Stimulated activated effector memory CD8-positive, alpha-beta T cell treated with anti-CD3 and anti-CD28 coated beads, Interleukin-12 subunit alpha, Interleukin-12 subunit beta, amount 100 ng/mL, for 72 hours (primary cell): ENCODE measurements around the gene RPL23.
A peak's percentile ranks its signal among the peaks of the same experiment; 100 is the strongest.

Experiments
- ATAC-seq: fragments of 150-1000 bp; cut with Tn5 transposase; 2 replicates; pipeline ENCODE4 v1.10.0; 2021
- DNase-seq, 2 donors: peaks; one replicate each; pipeline ENCODE4 v3.0.0; 2021 to 2022; ENCODE audit warnings: low spot score in 2 of 2
- H3K27ac Mint-ChIP-seq: one replicate; pipeline ENCODE4 v1.8.0; 2022; ENCODE audit warnings: mild to moderate bottlenecking, mixed read lengths
- H3K36me3 Mint-ChIP-seq: one replicate; pipeline ENCODE4 v1.8.0; 2022; ENCODE audit warnings: mild to moderate bottlenecking, mixed read lengths
- H3K4me1 Mint-ChIP-seq: one replicate; pipeline ENCODE4 v1.8.0; 2022; ENCODE audit warnings: mixed read lengths
- H3K4me3 Mint-ChIP-seq: one replicate; pipeline ENCODE4 v1.8.0; 2022; ENCODE audit warnings: mild to moderate bottlenecking, mixed read lengths
- H3K9me3 Mint-ChIP-seq: one replicate; pipeline ENCODE4 v1.8.0; 2022; ENCODE audit warnings: mixed read lengths

RPL23 gene

DNA sequence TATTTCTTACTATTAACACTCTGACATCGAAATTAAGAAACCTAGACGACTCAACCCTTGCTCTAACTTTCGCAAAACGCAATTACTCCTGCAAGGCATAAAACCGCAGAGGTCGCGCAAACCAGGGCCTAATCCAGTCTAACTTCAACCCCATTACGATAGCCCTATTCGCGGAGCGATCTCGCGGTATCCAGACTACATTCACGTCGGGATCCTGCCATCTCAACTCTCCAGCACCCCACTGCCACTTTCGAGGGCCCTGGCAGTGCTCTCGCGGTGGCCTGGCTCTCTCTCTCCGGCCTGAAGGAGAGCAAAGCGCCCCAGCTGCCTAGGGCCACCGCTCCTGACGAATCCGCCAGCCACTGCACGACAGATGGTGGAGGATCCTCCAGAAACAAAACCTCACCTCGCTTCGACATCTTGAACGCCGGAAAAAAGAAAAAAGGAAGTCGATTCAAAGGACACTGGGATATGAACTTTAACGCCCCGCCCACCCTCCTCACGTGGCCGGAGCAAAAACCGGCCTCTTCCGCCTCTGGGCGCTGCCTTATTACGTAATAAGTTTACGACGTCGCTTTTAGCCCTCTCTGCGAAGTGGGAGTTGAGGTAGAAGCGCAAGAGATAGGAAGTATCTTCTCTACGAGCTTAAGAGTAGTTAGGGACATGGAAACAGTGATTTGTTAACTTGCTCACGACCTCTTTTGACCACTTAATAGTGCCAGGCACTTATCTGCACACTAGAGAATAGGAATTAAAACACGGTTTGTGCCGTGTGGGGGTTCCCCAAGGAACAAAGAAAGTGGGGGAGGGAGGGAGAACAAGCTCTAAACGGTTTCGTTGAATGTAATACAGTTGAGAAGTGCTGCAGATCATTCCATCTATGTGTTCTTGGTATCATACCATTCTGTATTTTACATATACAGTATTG is at the start of gene RPL23:
Gene RPL23 (minus strand): TSS at position 430 of the 928 bp plus-strand sequence. CDS start 11 bp downstream, at position 419.
- ATAC-seq (peak; percentile 93), DNase-seq (peak; percentile 77 to 93)
- H3K36me3 Mint-ChIP-seq, result peaks cover 58% of the 10 kb centered on the region
- peak within 1 kb of the TSS; percentile 100 for H3K27ac Mint-ChIP-seq
- H3K9me3 Mint-ChIP-seq, result no peaks in the 10 kb centered on the region
- H3K4me1 Mint-ChIP-seq, result peaks cover 51% of the 10 kb centered on the region
- H3K4me3 Mint-ChIP-seq, result peak within 1 kb of the TSS; percentile 100

DNA sequence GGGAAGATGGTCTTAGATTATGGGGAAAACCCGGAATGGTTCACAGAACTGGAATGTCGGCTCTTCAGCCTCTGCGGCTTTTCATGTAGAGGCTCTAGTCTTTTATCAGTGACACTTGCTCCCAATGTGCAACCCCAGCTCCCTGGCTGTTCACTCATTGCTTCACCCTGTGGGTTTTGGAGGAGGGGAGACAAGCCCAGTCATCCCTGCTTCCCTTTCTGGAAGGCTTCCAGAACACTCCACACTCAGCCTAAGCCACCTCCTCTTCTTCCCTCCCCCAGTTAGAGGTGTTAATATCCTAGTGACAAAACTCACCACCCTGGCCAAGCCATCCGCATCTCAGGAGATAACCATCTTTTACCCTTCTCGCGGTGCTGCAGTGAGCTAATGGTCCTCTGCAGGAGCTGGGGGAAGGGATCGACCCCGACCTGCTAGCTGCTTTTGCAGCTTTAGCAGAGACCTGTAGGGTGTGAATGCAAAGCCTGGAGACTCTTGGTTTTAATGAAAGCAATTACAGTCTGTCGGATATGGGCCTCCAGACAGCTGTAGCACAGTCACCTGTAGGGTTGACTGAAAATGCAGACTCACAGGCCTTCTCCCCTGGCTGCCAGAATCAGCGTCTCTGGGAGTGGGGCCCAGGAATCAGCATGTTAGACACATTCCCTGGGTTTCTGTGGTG is 47.6 kb upstream of the RPL23 start:
- Mint-ChIP-seq H3K4me1 (peaks cover 64% of the 10 kb centered on the region), H3K36me3 (peaks cover 95% of the 10 kb centered on the region), H3K4me3 (peak overlapping the region; percentile 52), H3K27ac (peak overlapping the region; percentile 88), H3K9me3 (no peaks in the 10 kb centered on the region)
- no peak for DNase-seq
- peak; percentile 50 for ATAC-seq

DNA sequence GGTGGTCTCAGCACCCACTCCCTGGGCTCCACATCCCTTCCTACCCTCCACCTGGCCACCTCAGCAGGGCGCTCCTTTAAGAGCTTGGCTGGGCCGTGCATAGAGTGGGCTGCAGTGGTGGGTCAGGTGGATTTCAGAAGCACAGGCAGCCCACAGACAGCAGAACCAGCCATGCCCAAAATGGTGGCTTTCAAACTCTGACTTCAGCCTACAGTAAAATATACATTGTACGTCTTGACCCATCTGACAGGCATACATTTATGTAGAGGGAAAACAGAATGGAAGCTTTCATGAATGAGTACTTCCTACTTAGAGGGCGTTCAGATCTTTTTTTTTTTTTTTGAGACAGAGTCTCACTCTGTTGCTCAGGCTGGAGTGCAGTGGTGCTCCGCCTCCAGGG is 45.9 kb upstream of the RPL23 start:
- H3K4me1 Mint-ChIP-seq, result peaks cover 58% of the 10 kb centered on the region
- DNase-seq (no peak), ATAC-seq (no peak)
- H3K4me3 Mint-ChIP-seq, result peak overlapping the region; percentile 77
- H3K36me3 Mint-ChIP-seq, result peaks cover 95% of the 10 kb centered on the region
- no peaks in the 10 kb centered on the region for H3K9me3 Mint-ChIP-seq
- H3K27ac Mint-ChIP-seq, result peak overlapping the region; percentile 97

DNA sequence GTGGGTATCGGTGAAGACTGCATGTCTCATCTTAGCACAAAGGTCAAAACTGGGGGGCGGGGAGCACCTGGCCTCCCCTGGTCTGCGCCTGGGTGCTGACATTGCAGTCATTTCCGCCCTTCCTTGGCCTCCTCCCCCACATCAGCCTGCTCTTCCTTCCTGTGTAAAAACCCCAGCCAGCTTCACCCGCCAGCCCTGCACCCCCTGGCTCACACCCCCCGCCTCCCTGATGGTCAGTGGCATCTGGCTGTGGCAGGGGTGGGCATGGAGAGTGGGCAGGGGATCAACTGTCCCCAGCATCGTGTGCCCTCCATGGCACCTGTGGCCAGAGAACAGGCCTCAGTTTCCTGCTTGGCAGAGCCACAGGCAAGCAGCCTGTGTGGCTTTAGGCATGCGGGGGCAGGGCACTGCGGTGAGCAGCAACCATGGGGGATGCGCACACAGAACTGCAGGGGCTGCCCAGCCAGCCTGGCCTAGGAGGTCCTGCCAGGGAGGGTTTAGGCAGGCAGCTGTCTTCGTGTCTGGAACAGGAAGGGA is 45.4 kb upstream of the RPL23 start:
- Mint-ChIP-seq H3K27ac (peak overlapping the region; percentile 97), H3K4me3 (peak overlapping the region; percentile 77), H3K9me3 (no peaks in the 10 kb centered on the region), H3K36me3 (peaks cover 95% of the 10 kb centered on the region), H3K4me1 (peaks cover 63% of the 10 kb centered on the region)
- peak; percentile 64 to 92 for DNase-seq
- ATAC-seq, result peak; percentile 92

GRCh38 chr17:38898291-38898679 is 44.8 kb upstream of the RPL23 start:
- ATAC-seq (peak; percentile 43), DNase-seq (peak; percentile 25 to 69)
- Mint-ChIP-seq H3K36me3 (peaks cover 95% of the 10 kb centered on the region), H3K4me3 (peak overlapping the region; percentile 77), H3K27ac (peak overlapping the region; percentile 97), H3K4me1 (peaks cover 64% of the 10 kb centered on the region), H3K9me3 (no peaks in the 10 kb centered on the region)

GRCh38 chr17:38897671-38898290 is 44.3 kb upstream of the RPL23 start:
- peaks cover 95% of the 10 kb centered on the region for H3K36me3 Mint-ChIP-seq

GRCh38 chr17:38897176-38897575 is 43.7 kb upstream of the RPL23 start:
- ATAC-seq (no peak), DNase-seq (no peak)
- Mint-ChIP-seq H3K9me3 (no peaks in the 10 kb centered on the region), H3K4me1 (peaks cover 69% of the 10 kb centered on the region), H3K36me3 (peaks cover 95% of the 10 kb centered on the region), H3K27ac (peak overlapping the region; percentile 97), H3K4me3 (peak overlapping the region; percentile 77)

More at GRCh38 chr17:38897671-38898290, 44.3 kb upstream of the RPL23 start:
- DNase-seq (no peak), ATAC-seq (no peak)
- peak overlapping the region; percentile 77 for H3K4me3 Mint-ChIP-seq
- H3K9me3 Mint-ChIP-seq, result no peaks in the 10 kb centered on the region
- H3K27ac Mint-ChIP-seq, result peak overlapping the region; percentile 97
- peaks cover 64% of the 10 kb centered on the region for H3K4me1 Mint-ChIP-seq

GRCh38 chr17:38896346-38896954 is 42.9 kb upstream of the RPL23 start:
- ATAC-seq (no peak), DNase-seq (no peak)
- no peak overlapping the region for H3K4me3 Mint-ChIP-seq
- peaks cover 95% of the 10 kb centered on the region for H3K36me3 Mint-ChIP-seq
- no peaks in the 10 kb centered on the region for H3K9me3 Mint-ChIP-seq
- H3K27ac Mint-ChIP-seq, result peak overlapping the region; percentile 97
- H3K4me1 Mint-ChIP-seq, result peaks cover 77% of the 10 kb centered on the region

- Mint-ChIP-seq H3K4me1 (peaks cover 81% of the 10 kb centered on the region), H3K9me3 (no peaks in the 10 kb centered on the region), H3K27ac (peak overlapping the region; percentile 90), H3K36me3 (peaks cover 97% of the 10 kb centered on the region), H3K4me3 (peak overlapping the region; percentile 40)
- DNase-seq, result no peak
- ATAC-seq, result no peak
These were observed 40.8 kb upstream of the RPL23 start for GRCh38 chr17:38894276-38894675.

DNA sequence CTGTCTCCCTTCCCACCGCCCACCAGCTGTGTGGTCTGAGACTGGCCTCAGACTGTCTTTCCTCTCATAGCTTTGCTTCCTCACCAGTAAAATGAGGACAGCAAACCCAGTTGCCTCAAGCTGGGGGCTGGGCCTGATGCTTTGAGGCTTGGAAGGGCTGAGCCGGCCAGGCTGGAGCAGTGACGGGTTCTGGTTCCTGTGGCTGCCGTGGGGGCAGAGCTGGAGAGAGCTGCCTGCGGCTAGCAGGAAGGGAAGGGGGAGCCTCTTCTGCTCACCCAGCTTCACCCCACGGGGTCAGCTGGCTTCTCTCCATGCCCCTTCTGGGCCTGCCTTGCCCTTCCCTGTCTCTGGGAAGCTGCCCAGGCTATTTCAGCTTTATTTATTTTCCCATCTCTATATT is 40.1 kb upstream of the RPL23 start:
- DNase-seq (peak; percentile 32 to 77), ATAC-seq (peak; percentile 81)
- Mint-ChIP-seq H3K4me1 (peaks cover 81% of the 10 kb centered on the region), H3K36me3 (peaks cover 97% of the 10 kb centered on the region), H3K27ac (peak overlapping the region; percentile 90), H3K4me3 (peak overlapping the region; percentile 40), H3K9me3 (no peaks in the 10 kb centered on the region)

GRCh38 chr17:38893113-38893512 is 39.6 kb upstream of the RPL23 start:
- Mint-ChIP-seq H3K27ac (no peak overlapping the region), H3K36me3 (peaks cover 97% of the 10 kb centered on the region), H3K9me3 (no peaks in the 10 kb centered on the region), H3K4me3 (peak overlapping the region; percentile 40), H3K4me1 (peaks cover 81% of the 10 kb centered on the region)
- ATAC-seq (peak; percentile 23), DNase-seq (no peak)

DNA sequence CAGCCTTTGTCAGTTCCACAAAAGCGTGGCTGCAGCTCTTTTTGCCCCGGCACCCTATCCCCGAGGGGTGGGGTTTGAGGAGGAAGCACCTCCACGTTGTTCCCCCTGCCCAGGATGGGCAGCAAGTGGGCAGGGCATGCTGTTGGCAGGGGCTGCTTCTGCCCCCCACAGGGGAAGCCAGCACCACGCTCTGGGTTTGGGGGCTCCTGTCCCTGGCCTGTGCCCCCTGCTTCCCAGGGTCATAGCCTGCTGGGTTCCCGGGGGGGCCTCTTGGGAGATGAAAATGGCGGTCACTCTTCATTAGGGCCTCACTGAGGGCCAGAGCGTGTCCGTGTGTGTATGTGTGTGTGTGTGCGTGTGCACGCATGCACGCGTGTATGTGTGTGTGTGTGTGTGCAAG is 39.1 kb upstream of the RPL23 start:
- H3K36me3 Mint-ChIP-seq, result peaks cover 97% of the 10 kb centered on the region
- peak overlapping the region; percentile 87 for H3K27ac Mint-ChIP-seq
- no peaks in the 10 kb centered on the region for H3K9me3 Mint-ChIP-seq
- no peak for ATAC-seq
- H3K4me3 Mint-ChIP-seq, result peak overlapping the region; percentile 40
- no peak for DNase-seq
- peaks cover 77% of the 10 kb centered on the region for H3K4me1 Mint-ChIP-seq

GRCh38 chr17:38892083-38892482 is 38.6 kb upstream of the RPL23 start:
- peak overlapping the region; percentile 87 for H3K27ac Mint-ChIP-seq
- DNase-seq, result no peak
- peaks cover 97% of the 10 kb centered on the region for H3K36me3 Mint-ChIP-seq
- no peaks in the 10 kb centered on the region for H3K9me3 Mint-ChIP-seq
- H3K4me3 Mint-ChIP-seq, result peak overlapping the region; percentile 40
- peak; percentile 36 for ATAC-seq
- H3K4me1 Mint-ChIP-seq, result peaks cover 77% of the 10 kb centered on the region

DNA sequence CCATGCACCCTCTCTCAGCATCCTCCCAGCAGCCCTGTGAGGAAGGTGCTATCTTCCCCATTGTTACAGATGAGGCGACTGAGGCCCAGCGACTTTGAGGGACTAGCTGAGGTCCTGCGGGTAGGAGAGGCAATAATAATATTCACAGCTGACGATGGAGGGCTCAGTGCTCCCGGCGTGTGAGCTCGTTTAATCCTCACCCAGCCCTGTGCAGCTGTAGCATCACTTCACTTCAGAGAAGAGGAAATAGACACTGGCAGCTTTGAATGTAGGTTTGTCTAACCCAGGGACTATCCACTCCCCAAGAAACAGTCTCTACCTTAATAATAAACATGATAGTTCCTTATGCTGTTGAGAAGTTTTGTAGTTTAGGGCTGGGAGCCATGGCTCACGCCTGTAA is 37.9 kb upstream of the RPL23 start:
- peak overlapping the region; percentile 40 for H3K4me3 Mint-ChIP-seq
- H3K36me3 Mint-ChIP-seq, result peaks cover 98% of the 10 kb centered on the region
- no peaks in the 10 kb centered on the region for H3K9me3 Mint-ChIP-seq
- H3K27ac Mint-ChIP-seq, result peak overlapping the region; percentile 87
- DNase-seq (no peak), ATAC-seq (no peak)
- H3K4me1 Mint-ChIP-seq, result peaks cover 79% of the 10 kb centered on the region

DNA sequence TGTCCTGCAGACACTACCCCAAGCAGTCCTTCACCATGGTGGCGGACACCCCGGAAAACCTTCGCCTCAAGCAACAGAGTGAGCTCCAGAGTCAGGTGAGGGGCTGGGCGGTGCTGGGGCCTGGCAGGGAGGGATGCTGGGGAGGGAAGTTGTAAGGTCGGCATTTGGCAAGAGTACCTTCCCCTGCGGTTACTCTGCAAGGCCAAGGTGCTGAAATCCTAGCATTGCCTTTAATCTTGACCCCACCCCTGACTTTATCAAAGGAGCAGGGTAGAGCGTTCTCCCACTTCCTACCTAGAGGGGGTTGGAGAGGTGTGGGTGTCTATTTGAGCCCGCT is 36.9 kb upstream of the RPL23 start:
- no peak for ATAC-seq
- DNase-seq, result no peak
- Mint-ChIP-seq H3K9me3 (no peaks in the 10 kb centered on the region), H3K36me3 (peaks cover 98% of the 10 kb centered on the region), H3K4me3 (peak overlapping the region; percentile 40), H3K27ac (peak overlapping the region; percentile 87), H3K4me1 (peaks cover 87% of the 10 kb centered on the region)
